Measurements from ENCODE around the gene PRSS12. TPM values are rescaled to one million over a fixed set of nuclear protein-coding genes. Genes with fewer than 3 reads are reported as not detected.

Gene PRSS12
- total RNA-seq, 1 donor from 2014 or later, result 10.4 TPM

DNA sequence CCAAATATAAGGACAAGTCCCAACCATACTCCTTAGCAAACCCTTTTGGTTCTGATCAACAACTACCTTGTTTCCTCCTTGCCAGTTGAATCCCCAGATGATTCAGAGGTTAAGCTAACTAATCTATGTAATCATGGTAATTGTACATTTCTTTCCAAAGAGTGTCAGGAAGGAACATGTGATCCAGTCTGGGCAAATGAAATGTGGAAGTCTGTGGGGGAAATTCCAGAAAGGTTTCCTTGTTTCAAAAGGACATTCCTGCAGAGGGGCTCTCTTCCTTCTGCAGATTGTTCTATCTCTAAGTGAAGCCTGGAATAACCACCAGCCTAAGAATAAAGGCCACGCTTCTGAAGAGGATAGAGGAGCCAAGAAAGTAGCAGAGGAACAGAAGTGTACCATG, 7.0 kb downstream of the PRSS12 start:
- no peaks in the 10 kb centered on the region for H3K36me3 ChIP-seq (ENCODE audit: control insufficient read depth in 3 of 3, insufficient read depth in 3 of 3, low read length in 3 of 3)
- H3K9ac ChIP-seq (ENCODE audit: low read depth in 1 of 3, low read length in 3 of 3), result no peak overlapping the region
- no peaks in the 10 kb centered on the region for H3K9me3 ChIP-seq (ENCODE audit: control insufficient read depth in 3 of 3, low read length in 3 of 3)
- H3K4me3 ChIP-seq (ENCODE audit: low read length in 3 of 3), result no peak overlapping the region
- H3K4me1 ChIP-seq (ENCODE audit: control insufficient read depth in 3 of 3, insufficient read depth in 3 of 3, low read length in 3 of 3), result no peaks in the 10 kb centered on the region
- peaks cover 0 to 6% (median 4%) of the 10 kb centered on the region in 3 donors for H3K27me3 ChIP-seq (ENCODE audit: control insufficient read depth in 3 of 3, insufficient read depth in 3 of 3, low read length in 3 of 3)
- no peak overlapping the region for H3K27ac ChIP-seq (ENCODE audit: low read depth, low read length)

DNA sequence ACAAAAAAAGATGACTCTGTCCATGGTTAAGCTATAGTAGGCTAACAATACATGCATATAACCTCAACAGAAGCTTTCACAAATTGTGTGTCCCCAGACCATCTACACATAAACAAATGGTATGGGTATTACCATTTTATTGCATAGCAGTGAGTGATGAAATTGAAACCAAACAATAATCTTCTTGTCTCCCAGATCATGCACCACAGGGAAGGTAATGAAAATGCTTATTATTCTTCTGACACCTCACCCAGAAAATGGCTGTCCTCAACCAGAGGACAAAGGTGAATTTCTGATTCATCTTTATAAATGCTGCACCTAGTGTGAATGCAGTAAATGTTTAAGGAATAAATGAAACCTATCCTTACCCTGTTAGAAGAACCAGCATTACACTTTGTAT, 8.0 kb downstream of the PRSS12 start:
- Histone ChIP-seq H3K4me1 (ENCODE audit: control insufficient read depth in 3 of 3, insufficient read depth in 3 of 3, low read length in 3 of 3) (no peaks in the 10 kb centered on the region), H3K36me3 (ENCODE audit: control insufficient read depth in 3 of 3, insufficient read depth in 3 of 3, low read length in 3 of 3) (no peaks in the 10 kb centered on the region), H3K27me3 (ENCODE audit: control insufficient read depth in 3 of 3, insufficient read depth in 3 of 3, low read length in 3 of 3) (peaks cover 0 to 3% (median 0%) of the 10 kb centered on the region in 3 donors), H3K9ac (ENCODE audit: low read depth in 1 of 3, low read length in 3 of 3) (no peak overlapping the region), H3K4me3 (ENCODE audit: low read length in 3 of 3) (no peak overlapping the region), H3K27ac (ENCODE audit: low read depth, low read length) (no peak overlapping the region), H3K9me3 (ENCODE audit: control insufficient read depth in 3 of 3, low read length in 3 of 3) (no peaks in the 10 kb centered on the region)

DNA sequence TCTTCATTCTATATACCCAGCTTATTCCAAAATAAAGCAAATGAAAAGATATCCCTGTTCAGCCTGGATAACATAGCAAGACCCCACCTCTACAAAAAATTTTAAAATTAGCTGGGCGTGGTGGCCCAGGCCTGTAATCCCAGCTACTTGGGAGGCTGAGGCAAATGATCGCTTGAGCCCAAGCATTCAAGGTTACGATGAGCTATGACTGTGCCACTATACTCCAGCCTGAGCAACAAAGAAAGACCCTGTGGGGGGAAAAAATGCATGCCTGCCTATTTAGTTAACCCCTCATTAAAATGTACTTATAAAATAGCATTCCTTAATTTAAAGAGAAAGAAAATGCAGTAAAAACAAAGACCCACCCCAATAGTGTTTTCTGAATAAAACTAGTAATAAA, 9.3 kb downstream of the PRSS12 start:
- Histone ChIP-seq H3K27ac (ENCODE audit: low read depth, low read length) (no peak overlapping the region), H3K4me1 (ENCODE audit: control insufficient read depth in 3 of 3, insufficient read depth in 3 of 3, low read length in 3 of 3) (no peaks in the 10 kb centered on the region), H3K36me3 (ENCODE audit: control insufficient read depth in 3 of 3, insufficient read depth in 3 of 3, low read length in 3 of 3) (no peaks in the 10 kb centered on the region), H3K4me3 (ENCODE audit: low read length in 3 of 3) (no peak overlapping the region), H3K9me3 (ENCODE audit: control insufficient read depth in 3 of 3, low read length in 3 of 3) (no peaks in the 10 kb centered on the region), H3K27me3 (ENCODE audit: control insufficient read depth in 3 of 3, insufficient read depth in 3 of 3, low read length in 3 of 3) (peaks cover 0 to 3% (median 0%) of the 10 kb centered on the region in 3 donors), H3K9ac (ENCODE audit: low read depth in 1 of 3, low read length in 3 of 3) (no peak overlapping the region)

DNA sequence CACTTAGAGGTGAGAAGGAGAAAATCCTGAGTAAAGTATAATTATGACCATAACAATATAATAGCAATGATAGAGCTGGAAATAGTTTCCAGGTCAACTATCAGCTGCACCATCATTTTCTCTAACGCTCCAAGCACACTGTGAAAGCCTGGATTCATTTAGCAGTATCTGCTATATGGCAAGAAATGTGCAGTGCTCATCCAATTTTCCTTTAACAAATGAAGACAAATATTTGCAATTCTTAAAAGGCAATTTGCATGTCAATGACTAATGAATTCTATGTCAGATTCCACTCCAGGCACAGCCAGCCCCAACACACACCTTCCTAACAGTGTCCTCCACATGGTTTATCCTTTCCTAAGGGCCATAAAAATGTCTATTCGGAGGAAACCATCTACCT, 12.7 kb downstream of the PRSS12 start:
- Histone ChIP-seq H3K27ac (ENCODE audit: low read depth, low read length) (no peak overlapping the region), H3K36me3 (ENCODE audit: control insufficient read depth in 3 of 3, insufficient read depth in 3 of 3, low read length in 3 of 3) (no peaks in the 10 kb centered on the region), H3K9ac (ENCODE audit: low read depth in 1 of 3, low read length in 3 of 3) (no peak overlapping the region), H3K27me3 (ENCODE audit: control insufficient read depth in 3 of 3, insufficient read depth in 3 of 3, low read length in 3 of 3) (no peaks in the 10 kb centered on the region), H3K4me3 (ENCODE audit: low read length in 3 of 3) (no peak overlapping the region), H3K4me1 (ENCODE audit: control insufficient read depth in 3 of 3, insufficient read depth in 3 of 3, low read length in 3 of 3) (no peaks in the 10 kb centered on the region), H3K9me3 (ENCODE audit: control insufficient read depth in 3 of 3, low read length in 3 of 3) (no peaks in the 10 kb centered on the region)

DNA sequence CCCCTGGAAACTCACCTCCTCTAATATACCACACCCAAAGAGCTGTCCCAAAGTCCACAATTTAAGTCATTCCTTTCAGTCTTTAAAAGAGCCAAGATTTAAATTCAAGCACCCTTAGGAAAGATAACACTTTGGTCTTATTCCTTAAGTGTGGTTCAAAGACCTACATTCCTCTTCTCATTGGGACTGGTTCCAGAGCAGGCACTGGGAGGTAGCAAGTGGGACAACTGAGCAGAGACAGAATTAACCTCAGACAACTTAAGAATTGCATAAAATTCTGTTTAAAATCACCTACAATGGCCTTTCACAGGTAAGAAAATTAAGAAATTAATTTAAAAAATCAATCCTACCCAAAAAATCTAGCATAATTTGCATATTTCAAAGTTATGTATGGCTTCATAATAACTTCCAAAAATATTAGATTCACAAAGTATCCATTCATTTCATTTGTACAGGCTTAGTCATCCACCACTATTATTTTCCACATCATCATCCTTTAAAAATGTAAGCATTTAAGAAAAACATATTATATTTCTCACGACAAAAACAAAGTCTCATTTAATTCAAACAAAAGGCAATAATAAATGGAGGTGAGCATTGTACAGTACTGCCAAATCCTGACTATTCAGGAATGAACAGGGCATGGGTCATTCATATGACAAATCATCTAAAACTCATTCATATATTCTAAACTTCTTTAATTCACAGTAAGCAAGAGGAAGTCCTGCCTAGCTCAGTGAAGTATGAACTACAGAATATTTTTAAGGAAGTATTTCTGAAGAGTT, 13.6 kb downstream of the PRSS12 start:
- Histone ChIP-seq H3K9ac (ENCODE audit: low read depth in 1 of 3, low read length in 3 of 3) (no peak overlapping the region), H3K4me3 (ENCODE audit: low read length in 3 of 3) (no peak overlapping the region), H3K9me3 (ENCODE audit: control insufficient read depth in 3 of 3, low read length in 3 of 3) (no peaks in the 10 kb centered on the region), H3K27me3 (ENCODE audit: control insufficient read depth in 3 of 3, insufficient read depth in 3 of 3, low read length in 3 of 3) (no peaks in the 10 kb centered on the region), H3K4me1 (ENCODE audit: control insufficient read depth in 3 of 3, insufficient read depth in 3 of 3, low read length in 3 of 3) (no peaks in the 10 kb centered on the region), H3K27ac (ENCODE audit: low read depth, low read length) (no peak overlapping the region), H3K36me3 (ENCODE audit: control insufficient read depth in 3 of 3, insufficient read depth in 3 of 3, low read length in 3 of 3) (no peaks in the 10 kb centered on the region)

DNA sequence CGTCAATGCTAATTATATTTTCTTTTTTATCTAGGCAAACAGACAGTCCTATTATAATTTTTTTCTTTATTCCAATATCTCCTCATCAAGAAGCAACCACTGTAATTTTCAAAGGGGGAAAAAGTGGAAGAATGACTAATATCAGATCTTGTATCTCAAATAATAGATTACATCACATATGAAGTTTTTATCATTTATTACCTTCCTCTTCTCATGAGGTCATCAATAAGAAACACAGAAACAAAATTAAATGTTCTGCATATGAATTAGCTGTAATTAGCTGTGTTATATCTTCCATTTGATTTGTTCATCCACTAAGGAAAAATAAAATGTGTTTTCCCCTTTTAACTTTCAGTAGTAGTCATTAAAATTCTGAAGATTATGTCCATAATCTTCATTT, 14.3 kb downstream of the PRSS12 start:
- Histone ChIP-seq H3K4me1 (ENCODE audit: control insufficient read depth in 3 of 3, insufficient read depth in 3 of 3, low read length in 3 of 3) (no peaks in the 10 kb centered on the region), H3K27ac (ENCODE audit: low read depth, low read length) (no peak overlapping the region), H3K27me3 (ENCODE audit: control insufficient read depth in 3 of 3, insufficient read depth in 3 of 3, low read length in 3 of 3) (no peaks in the 10 kb centered on the region), H3K36me3 (ENCODE audit: control insufficient read depth in 3 of 3, insufficient read depth in 3 of 3, low read length in 3 of 3) (no peaks in the 10 kb centered on the region), H3K9me3 (ENCODE audit: control insufficient read depth in 3 of 3, low read length in 3 of 3) (no peaks in the 10 kb centered on the region), H3K9ac (ENCODE audit: low read depth in 1 of 3, low read length in 3 of 3) (no peak overlapping the region), H3K4me3 (ENCODE audit: low read length in 3 of 3) (no peak overlapping the region)

DNA sequence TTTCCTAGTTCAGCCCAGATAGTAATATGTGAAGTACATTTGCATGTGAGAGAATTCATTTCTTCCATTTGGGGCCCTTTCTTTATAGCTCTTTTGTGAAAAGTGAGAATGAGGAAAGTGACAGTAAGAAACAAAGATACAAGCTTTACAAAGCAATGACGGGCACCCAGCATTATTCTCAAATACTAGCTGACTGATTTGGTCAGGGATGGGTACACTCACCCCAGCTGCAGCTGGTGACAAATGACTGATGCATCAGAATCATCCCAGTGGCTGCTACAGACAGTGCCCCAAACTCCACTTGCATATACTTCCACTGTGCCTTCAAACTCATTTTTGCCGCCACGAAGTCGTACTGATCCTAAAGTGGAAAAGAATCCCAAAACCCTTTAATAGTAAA, 14.8 kb downstream of the PRSS12 start:
- Histone ChIP-seq H3K4me3 (ENCODE audit: low read length in 3 of 3) (no peak overlapping the region), H3K9me3 (ENCODE audit: control insufficient read depth in 3 of 3, low read length in 3 of 3) (no peaks in the 10 kb centered on the region), H3K9ac (ENCODE audit: low read depth in 1 of 3, low read length in 3 of 3) (no peak overlapping the region), H3K27ac (ENCODE audit: low read depth, low read length) (no peak overlapping the region), H3K36me3 (ENCODE audit: control insufficient read depth in 3 of 3, insufficient read depth in 3 of 3, low read length in 3 of 3) (no peaks in the 10 kb centered on the region), H3K4me1 (ENCODE audit: control insufficient read depth in 3 of 3, insufficient read depth in 3 of 3, low read length in 3 of 3) (no peaks in the 10 kb centered on the region), H3K27me3 (ENCODE audit: control insufficient read depth in 3 of 3, insufficient read depth in 3 of 3, low read length in 3 of 3) (no peaks in the 10 kb centered on the region)

DNA sequence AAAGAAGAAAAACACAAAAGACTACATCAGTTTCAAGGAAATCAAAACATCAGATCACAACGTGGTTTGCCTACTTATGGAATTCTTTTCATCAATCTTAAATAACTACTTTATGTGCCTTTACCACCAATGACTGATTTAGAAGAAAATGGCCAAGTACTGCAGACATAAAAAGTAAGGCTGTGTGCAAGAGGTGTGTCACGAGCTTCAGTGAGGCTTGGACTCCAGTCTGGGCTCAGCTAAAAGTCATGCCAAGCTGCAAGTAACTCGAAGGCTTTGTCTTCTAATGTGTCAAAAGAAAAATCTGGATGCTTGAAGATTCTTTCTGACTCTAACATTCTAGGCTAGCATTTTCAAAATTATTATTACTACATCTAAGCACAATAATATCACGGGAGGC, 17.0 kb downstream of the PRSS12 start:
- Histone ChIP-seq H3K4me3 (ENCODE audit: low read length in 3 of 3) (no peak overlapping the region), H3K4me1 (ENCODE audit: control insufficient read depth in 3 of 3, insufficient read depth in 3 of 3, low read length in 3 of 3) (no peaks in the 10 kb centered on the region), H3K27me3 (ENCODE audit: control insufficient read depth in 3 of 3, insufficient read depth in 3 of 3, low read length in 3 of 3) (no peaks in the 10 kb centered on the region), H3K36me3 (ENCODE audit: control insufficient read depth in 3 of 3, insufficient read depth in 3 of 3, low read length in 3 of 3) (no peaks in the 10 kb centered on the region), H3K9ac (ENCODE audit: low read depth in 1 of 3, low read length in 3 of 3) (no peak overlapping the region), H3K27ac (ENCODE audit: low read depth, low read length) (no peak overlapping the region), H3K9me3 (ENCODE audit: control insufficient read depth in 3 of 3, low read length in 3 of 3) (no peaks in the 10 kb centered on the region)

DNA sequence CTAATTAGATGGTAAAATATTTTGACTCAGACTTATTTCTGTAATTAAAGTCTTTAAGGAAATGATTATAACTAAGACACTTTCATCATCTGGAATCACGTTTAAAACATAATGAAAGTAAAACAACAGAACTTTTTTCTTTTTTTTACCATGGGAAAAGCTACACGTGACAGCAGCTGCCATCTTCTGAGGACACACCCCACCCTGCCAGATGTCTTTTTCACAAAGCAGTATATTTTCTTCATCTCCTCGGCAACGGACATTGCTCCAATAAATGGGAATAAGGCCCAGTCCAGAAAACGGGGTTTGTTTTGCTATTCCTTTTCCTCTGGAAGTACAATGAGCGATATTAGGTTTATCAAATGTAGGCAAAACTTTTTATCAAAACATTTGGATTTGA, 17.5 kb downstream of the PRSS12 start:
- Histone ChIP-seq H3K4me3 (ENCODE audit: low read length in 3 of 3) (no peak overlapping the region), H3K9ac (ENCODE audit: low read depth in 1 of 3, low read length in 3 of 3) (no peak overlapping the region), H3K27ac (ENCODE audit: low read depth, low read length) (no peak overlapping the region), H3K27me3 (ENCODE audit: control insufficient read depth in 3 of 3, insufficient read depth in 3 of 3, low read length in 3 of 3) (no peaks in the 10 kb centered on the region), H3K9me3 (ENCODE audit: control insufficient read depth in 3 of 3, low read length in 3 of 3) (no peaks in the 10 kb centered on the region), H3K4me1 (ENCODE audit: control insufficient read depth in 3 of 3, insufficient read depth in 3 of 3, low read length in 3 of 3) (no peaks in the 10 kb centered on the region), H3K36me3 (ENCODE audit: control insufficient read depth in 3 of 3, insufficient read depth in 3 of 3, low read length in 3 of 3) (no peaks in the 10 kb centered on the region)

DNA sequence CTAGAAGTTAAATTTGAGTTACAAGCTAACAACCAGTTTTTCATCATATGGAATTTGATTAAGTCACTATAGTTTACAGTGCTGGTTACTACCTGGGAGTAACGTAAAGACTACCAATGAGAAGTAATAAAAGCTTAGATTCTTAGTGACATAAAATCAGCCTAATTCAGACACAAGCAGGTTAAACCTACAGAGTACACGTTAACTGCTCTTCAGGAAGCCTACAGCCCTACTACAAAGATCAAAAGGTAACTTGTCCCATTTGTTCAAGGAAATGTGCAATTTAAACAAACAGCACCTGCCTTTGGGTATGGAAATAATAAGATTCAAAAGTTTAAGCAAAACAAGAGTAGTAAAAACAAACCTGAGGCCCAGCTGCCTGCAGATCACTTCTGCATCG, 21.5 kb downstream of the PRSS12 start:
- Histone ChIP-seq H3K4me3 (ENCODE audit: low read length in 3 of 3) (no peak overlapping the region), H3K9ac (ENCODE audit: low read depth in 1 of 3, low read length in 3 of 3) (no peak overlapping the region), H3K9me3 (ENCODE audit: control insufficient read depth in 3 of 3, low read length in 3 of 3) (no peaks in the 10 kb centered on the region), H3K4me1 (ENCODE audit: control insufficient read depth in 3 of 3, insufficient read depth in 3 of 3, low read length in 3 of 3) (no peaks in the 10 kb centered on the region), H3K36me3 (ENCODE audit: control insufficient read depth in 3 of 3, insufficient read depth in 3 of 3, low read length in 3 of 3) (no peaks in the 10 kb centered on the region), H3K27ac (ENCODE audit: low read depth, low read length) (no peak overlapping the region), H3K27me3 (ENCODE audit: control insufficient read depth in 3 of 3, insufficient read depth in 3 of 3, low read length in 3 of 3) (no peaks in the 10 kb centered on the region)

Data from skeletal muscle tissue (tissue), 4 donors.